Vagina (tissue), 2 donors: ENCODE results near the gene HOXC10. TPM values are rescaled to one million over a fixed set of nuclear protein-coding genes. Genes with fewer than 3 reads are reported as not detected.
A peak's percentile ranks its signal among the peaks of the same experiment; 100 is the strongest.

ENCODE experiments used
- DNase-seq, 2 donors: peaks; one replicate each; pipeline ENCODE4 v3.0.0-alpha.2; 2017; ENCODE audit errors: extremely low spot score in 2 of 2
- H3K27ac ChIP-seq: fragments of 200-600 bp; sonication (generic); one replicate; pipeline ENCODE4 v1.5.1; 2019
- H3K27me3 ChIP-seq: fragments of 200-600 bp; sonication (generic); one replicate; pipeline ENCODE4 v1.5.1; 2019
- H3K36me3 ChIP-seq, 2 donors: fragments of 200-600 bp; sonication (generic); one replicate each; pipeline ENCODE4 v1.5.1; 2017 to 2019
- H3K4me1 ChIP-seq: fragments of 200-600 bp; sonication (generic); one replicate; pipeline ENCODE4 v1.5.1; 2019
- H3K4me3 ChIP-seq, 2 donors: fragments of 200-600 bp; sonication (generic); 1 replicate in 1 of 2; 2 replicates in 1 of 2; pipeline ENCODE4 v1.5.1; 2016 to 2019
- H3K9me3 ChIP-seq: fragments of 200-600 bp; sonication (generic); one replicate; pipeline ENCODE4 v1.5.1; 2019
- CTCF ChIP-seq, 3 experiments: fragments of 450-650 bp in 2 of 3; fragments of 200-600 bp in 1 of 3; sonication (generic) in 1 of 3; IDR thresholded peaks; one replicate each; pipeline ENCODE4 v1.5.1; 2017 to 2019; ENCODE audit warnings: antibody characterized with exemption in 3 of 3, mild to moderate bottlenecking in 2 of 3, moderate library complexity in 2 of 3
- POLR2A ChIP-seq, 2 donors: fragments of 450-650 bp; IDR thresholded peaks; one replicate each; pipeline ENCODE4 v1.6.1; 2017; ENCODE audit warnings: antibody characterized with exemption in 2 of 2, mild to moderate bottlenecking in 2 of 2, moderate library complexity in 2 of 2
- POLR2AphosphoS5 ChIP-seq, 2 donors: sonication (generic); formaldehyde crosslinking; IDR thresholded peaks; one replicate each; pipeline ENCODE4 v1.9.0; 2017; ENCODE audit warnings: antibody characterized with exemption in 2 of 2, mild to moderate bottlenecking in 2 of 2, low read depth in 1 of 2; ENCODE audit not compliant: insufficient read depth in 1 of 2
- intact Hi-C: fragments of 100-400 bp; cut with DNase I; formaldehyde crosslinking; loops from one replicate; pipeline ENCODE4 v1.15.1; 2023
- total RNA-seq: library from RNA; depleted of rRNA; stranded (reverse); fragments of >200 nt; gene quantifications from one replicate; pipeline ENCODE4 v1.2.3, GENCODE V29; 2016

Gene HOXC10
- not detected for total RNA-seq

- H3K27me3 ChIP-seq = peaks cover 24% of the 10 kb centered on the region
- intact Hi-C loops = no loop called here
- no peaks in the 10 kb centered on the region for H3K36me3 ChIP-seq
- no peak within 1 kb of the TSS for H3K27ac ChIP-seq
- H3K4me1 ChIP-seq = peaks cover 24% of the 10 kb centered on the region
- H3K9me3 ChIP-seq = no peaks in the 10 kb centered on the region
- peak within 1 kb of the TSS; percentile 20 to 25 for H3K4me3 ChIP-seq
- no peak for DNase-seq
- TF ChIP-seq POLR2A (IDR thresholded peaks at IDR 0.05) = no peak
- no peak for TF ChIP-seq POLR2AphosphoS5 (IDR thresholded peaks at IDR 0.05; ENCODE audit: insufficient read depth in 1 of 2, low read depth in 1 of 2)
- TF ChIP-seq CTCF (IDR thresholded peaks at IDR 0.05) = no peak
Measured at GRCh38 chr12:53984901-53985691, at the start of gene HOXC10. Gene HOXC10, plus strand, starts transcription at chr12:53985146. Its CDS starts 114 bp downstream, at chr12:53985260.

GRCh38 chr12:53935383-53936341, 49.3 kb upstream of the HOXC10 start:
- Histone ChIP-seq H3K27me3 (peaks cover 34% of the 10 kb centered on the region), H3K27ac (no peak overlapping the region), H3K36me3 (no peaks in the 10 kb centered on the region), H3K4me3 (no peak overlapping the region), H3K4me1 (peaks cover 8% of the 10 kb centered on the region), H3K9me3 (no peaks in the 10 kb centered on the region)
- DNase-seq = no peak
- intact Hi-C loops = no loop called here
- TF ChIP-seq CTCF (IDR thresholded peaks at IDR 0.05) = no peak
- TF ChIP-seq POLR2A (IDR thresholded peaks at IDR 0.05) = no peak
- TF ChIP-seq POLR2AphosphoS5 (IDR thresholded peaks at IDR 0.05; ENCODE audit: insufficient read depth in 1 of 2, low read depth in 1 of 2) = no peak

- DNase-seq = no peak
- Histone ChIP-seq H3K4me1 (peaks cover 8% of the 10 kb centered on the region), H3K27me3 (peaks cover 34% of the 10 kb centered on the region), H3K27ac (no peak overlapping the region), H3K36me3 (no peaks in the 10 kb centered on the region), H3K4me3 (no peak overlapping the region), H3K9me3 (no peaks in the 10 kb centered on the region)
- intact Hi-C loops = no loop called here
- TF ChIP-seq POLR2A (IDR thresholded peaks at IDR 0.05) (no peak), POLR2AphosphoS5 (IDR thresholded peaks at IDR 0.05; ENCODE audit: insufficient read depth in 1 of 2, low read depth in 1 of 2) (no peak), CTCF (IDR thresholded peaks at IDR 0.05) (no peak)
Measured at GRCh38 chr12:53937099-53937498, 47.8 kb upstream of the HOXC10 start.

- no peak for DNase-seq
- Histone ChIP-seq H3K4me1 (peaks cover 8% of the 10 kb centered on the region), H3K4me3 (no peak overlapping the region), H3K27me3 (peaks cover 34% of the 10 kb centered on the region), H3K36me3 (no peaks in the 10 kb centered on the region), H3K9me3 (no peaks in the 10 kb centered on the region), H3K27ac (no peak overlapping the region)
- intact Hi-C loops = no loop called here
- no peak for TF ChIP-seq CTCF (IDR thresholded peaks at IDR 0.05)
- no peak for TF ChIP-seq POLR2A (IDR thresholded peaks at IDR 0.05)
- no peak for TF ChIP-seq POLR2AphosphoS5 (IDR thresholded peaks at IDR 0.05; ENCODE audit: insufficient read depth in 1 of 2, low read depth in 1 of 2)
Measured at GRCh38 chr12:53937596-53938325, 47.2 kb upstream of the HOXC10 start.
